LHCN-M2 (cell line): ENCODE measurements around the gene NFYC. TPM values are rescaled to one million over a fixed set of nuclear protein-coding genes. Genes with fewer than 3 reads are reported as not detected.
A peak's percentile ranks its signal among the peaks of the same experiment; 100 is the strongest.

Experiments
- DNase-seq: peaks from one replicate; pipeline ENCODE4 v3.0.0-alpha.2; 2012; ENCODE audit warnings: low read depth
- total RNA-seq: library from RNA; depleted of rRNA; stranded (reverse); fragments of >200 nt; gene quantifications from 2 replicates; pipeline ENCODE4 v1.2.3, GENCODE V29; 2014

NFYC gene
- total RNA-seq, 1 experiment from 2014 or later = 31.3 TPM

- peak; percentile 89 for DNase-seq
These were observed 105.6 kb downstream of the NFYC start for GRCh38 chr1:40796939-40797667.

DNA sequence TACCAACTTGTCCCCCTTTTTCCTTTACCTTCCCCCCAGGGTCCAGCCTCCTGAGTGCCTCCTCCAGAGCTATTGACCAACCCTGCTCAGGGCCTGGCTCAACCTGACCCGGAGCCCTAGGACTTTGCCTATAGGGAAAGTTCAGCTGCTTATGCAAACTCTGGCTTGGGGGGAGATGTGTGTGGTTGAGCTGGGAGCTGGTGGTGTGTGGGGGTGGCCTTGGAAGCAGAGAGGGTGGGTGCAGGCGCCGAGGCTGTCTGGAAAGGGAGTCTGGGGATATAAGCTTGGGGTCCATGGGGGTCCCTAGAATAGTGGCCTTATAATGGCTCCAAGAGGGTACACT is 106.1 kb downstream of the NFYC start:
- DNase-seq = no peak

DNA sequence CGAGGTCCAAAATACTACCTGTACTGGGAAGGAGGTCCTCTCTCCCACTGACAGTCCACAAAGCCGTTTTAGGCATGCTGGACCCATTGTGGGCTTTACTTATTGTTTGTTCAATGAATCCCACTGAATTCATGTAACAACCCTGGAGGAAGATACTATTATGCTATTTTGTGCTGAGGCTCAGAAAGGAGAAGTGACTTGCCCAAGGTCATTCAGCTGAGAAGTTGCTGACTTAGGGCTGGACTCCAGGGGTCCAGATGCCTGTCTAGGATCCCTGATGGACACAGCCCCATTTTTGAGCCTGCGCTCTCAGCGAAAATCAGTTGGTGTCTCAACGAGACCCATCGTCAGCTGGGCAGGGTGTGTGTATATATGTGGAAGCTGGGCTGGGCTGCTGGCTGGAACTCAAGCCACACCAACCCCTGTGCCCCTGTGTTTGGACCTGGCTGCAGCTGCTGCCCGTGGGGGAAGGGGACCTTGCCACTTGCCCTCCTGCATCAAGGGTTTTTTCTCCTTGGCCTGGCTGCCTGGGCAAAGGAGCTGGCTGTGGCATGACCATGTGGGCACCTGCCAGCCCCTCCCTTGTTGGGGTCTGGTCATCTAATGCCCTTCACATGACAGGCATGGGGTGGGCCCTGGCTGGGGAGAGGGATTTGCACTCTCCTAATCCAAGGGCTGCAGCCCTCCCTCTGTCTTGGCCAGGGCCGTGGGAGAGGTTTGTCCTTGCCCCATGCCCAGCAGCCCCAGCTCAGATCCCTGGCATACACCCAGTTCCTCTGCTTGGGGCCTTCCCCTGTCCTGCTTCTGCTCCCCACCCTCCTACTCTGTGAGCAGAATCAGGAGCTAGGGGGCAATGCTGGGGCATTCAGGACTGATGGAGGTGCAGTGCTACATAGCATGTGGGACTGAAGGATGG is 107.1 kb downstream of the NFYC start:
- DNase-seq = peak; percentile 32

- no peak for DNase-seq
These were observed 107.9 kb downstream of the NFYC start for GRCh38 chr1:40799351-40799867.

DNA sequence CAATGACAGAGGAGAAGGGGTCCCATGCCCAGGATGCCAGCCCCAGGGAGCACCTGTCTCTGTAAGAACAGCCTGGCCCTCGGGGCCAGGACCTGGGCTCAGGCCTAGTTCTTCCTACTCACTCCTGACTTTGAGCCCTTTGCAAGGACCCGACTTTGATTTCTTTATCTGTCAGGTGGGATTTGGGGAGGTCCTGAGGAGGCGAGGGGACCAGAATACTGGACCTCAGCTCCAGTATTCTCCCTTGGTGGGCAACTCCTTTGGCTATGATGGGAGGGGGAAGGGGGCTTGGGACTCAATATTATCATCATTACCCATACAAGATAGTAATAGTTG is 110.2 kb downstream of the NFYC start:
- no peak for DNase-seq

DNA sequence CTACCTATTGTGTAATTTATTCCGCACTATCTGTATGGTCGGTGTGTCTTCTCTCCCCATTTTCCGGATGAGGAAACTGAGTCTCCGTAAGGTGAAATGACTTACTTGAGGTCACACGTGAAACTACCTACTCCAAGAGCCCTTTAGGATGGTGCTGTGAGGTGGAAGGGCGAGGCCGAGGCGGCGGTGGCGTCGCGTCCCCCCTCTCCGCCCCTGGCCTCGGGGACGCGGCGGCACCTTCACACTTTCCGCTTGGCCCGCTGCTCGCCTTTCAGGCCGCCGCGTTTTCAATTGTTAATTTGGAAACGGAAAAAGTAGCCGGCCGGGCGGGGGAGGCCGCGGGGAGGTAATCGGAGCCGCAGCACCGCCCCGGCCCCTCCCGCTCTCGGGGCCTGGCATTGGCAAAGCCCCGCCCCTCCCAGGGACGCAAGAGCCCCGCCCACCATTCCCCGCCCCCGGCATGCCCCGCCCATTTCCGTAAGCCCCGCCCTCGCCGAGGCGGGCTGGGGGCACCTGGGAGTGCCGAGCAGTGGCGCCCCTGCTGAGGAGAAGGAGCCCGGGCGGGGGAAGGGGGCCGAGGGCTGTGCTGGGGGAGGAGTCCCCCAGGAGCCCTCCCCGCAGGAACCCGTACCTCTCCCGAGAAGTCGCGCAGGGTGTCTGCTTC is 110.7 kb downstream of the NFYC start:
- peak; percentile 43 for DNase-seq

GRCh38 chr1:40802742-40803113 is 111.2 kb downstream of the NFYC start:
- no peak for DNase-seq

- DNase-seq = no peak
These were observed 111.9 kb downstream of the NFYC start for GRCh38 chr1:40803447-40803846.

GRCh38 chr1:40803902-40804301 is 112.4 kb downstream of the NFYC start:
- no peak for DNase-seq

GRCh38 chr1:40806240-40806639 is 114.7 kb downstream of the NFYC start:
- DNase-seq = no peak

DNA sequence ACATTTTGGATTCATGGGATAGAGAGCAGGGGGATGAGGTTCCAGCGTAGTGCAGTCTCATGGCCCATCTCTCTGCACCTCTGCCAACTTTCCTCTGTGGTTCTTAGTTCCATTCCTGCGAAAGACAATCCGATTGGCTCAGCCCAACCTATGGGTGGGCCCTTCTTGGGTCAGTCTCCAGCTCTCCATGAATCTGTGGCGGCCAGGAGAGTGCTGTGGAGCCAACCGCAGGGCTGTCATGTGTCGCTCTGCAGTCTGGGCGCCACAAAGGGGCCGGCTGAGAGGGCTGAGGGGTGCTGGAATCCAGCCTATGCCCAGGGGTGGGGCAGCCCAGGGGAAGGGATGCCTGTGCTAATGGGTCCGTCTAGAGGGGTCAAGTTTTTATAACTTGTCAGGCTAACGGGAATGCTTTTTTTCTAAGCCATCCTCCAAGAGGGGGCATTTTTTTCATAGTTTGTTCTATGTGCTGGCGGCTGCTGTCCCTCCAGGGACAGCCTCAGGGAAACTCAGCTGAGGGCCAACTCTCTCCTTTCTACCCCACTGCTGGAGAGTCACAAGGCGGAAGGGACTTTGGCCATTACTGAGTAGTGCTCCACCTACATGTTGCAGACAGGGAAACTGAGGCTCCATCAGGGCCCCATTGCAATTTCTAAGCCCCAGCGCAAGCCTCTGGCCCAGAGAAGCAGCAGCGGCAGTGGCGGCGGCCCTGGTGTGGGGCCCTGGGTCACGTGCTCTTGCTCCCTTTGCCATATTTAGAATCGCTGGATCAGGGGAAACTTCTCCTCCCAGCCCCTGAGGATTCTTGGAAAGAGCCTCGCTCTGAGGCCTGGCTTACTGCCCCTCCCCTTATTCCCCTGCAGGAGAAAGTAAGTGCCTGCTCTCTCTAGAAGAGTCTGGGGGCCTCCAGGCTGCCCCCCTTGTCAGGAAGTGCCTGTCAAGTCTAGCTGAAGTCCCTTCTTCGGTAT is 115.5 kb downstream of the NFYC start:
- DNase-seq = no peak

GRCh38 chr1:40808002-40808401 is 116.5 kb downstream of the NFYC start:
- no peak for DNase-seq

DNA sequence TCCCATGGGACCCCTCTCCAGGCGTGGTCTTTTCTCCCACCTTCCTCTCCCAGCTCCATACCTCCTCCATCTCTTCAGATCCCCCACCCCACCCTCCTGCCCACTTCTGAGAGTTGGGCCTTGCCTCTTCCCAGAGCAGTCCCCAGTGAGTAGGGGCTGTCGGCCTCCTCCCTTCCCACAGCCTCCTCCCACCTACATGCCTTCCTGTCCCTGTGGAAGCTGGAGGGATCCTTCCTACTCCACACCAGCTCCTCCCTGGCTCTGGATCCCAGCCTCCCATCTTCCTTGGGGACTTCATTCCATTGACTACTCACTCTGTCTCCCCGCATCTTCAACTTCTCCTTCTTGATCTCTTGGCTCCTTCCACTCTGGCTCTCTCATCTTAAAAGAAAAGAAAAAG is 116.9 kb downstream of the NFYC start:
- DNase-seq = no peak

DNA sequence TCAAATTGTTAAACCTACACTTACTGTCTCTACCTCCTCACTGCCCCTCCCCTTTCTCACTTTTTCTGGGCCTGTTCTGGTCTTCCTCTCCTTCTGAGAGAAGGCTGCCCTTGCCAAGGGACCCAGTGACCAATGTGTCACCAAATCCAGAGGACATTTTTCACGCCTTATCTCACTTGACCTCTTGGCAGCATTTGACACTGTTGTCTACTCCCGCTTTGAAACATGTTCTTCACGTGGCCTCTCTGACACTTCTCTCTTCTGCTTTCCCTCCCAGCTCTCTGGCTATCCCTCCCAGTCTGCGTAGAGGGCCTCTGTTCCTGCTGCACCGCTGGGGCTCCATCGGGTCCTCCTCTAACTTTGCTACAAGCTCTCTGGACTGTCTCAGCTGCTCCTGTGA is 117.4 kb downstream of the NFYC start:
- DNase-seq = no peak

GRCh38 chr1:40810927-40811326 is 119.4 kb downstream of the NFYC start:
- no peak for DNase-seq

DNA sequence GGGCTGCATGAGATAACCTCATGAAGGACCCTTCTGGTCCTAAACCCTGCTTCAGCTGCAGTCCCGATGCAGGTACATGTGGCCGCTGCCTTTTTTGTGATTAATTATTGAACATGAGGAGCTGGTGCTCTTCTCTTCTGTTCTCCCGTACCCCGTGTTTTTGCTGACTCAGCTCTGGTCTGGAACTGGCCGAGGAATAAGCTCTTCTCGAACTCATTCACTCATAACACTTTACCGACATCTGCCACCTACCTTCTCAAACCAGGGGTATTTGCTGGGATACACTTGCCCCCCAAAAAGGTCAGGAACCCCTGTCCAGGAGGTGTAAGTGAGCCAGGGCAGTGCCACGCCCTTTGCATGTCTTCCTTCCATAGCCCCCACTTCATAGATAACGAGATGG is 123.9 kb downstream of the NFYC start:
- DNase-seq = no peak

DNA sequence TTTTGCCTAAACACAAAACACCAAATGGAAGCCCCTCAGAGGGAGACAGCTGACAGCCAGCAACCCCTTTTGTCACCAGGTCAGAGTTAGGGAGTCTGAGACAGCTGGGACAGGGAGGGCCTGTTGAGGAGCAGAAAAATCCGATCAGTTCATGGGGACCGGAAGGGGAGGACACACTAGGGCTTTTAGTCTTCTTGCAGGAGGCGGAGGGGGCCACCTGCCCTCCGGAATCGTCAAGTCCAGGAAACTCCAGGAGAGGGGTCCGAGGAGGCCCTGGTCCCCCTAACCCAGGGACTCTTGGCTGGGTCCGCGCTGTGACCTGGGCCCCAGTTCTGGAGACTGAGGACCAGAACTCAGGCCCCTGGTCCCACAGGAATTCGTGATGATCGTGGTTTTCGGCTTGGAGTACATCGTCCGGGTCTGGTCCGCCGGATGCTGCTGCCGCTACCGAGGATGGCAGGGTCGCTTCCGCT is 126.3 kb downstream of the NFYC start:
- no peak for DNase-seq

- DNase-seq = no peak
These were observed 126.9 kb downstream of the NFYC start for GRCh38 chr1:40818264-40818961.

DNA sequence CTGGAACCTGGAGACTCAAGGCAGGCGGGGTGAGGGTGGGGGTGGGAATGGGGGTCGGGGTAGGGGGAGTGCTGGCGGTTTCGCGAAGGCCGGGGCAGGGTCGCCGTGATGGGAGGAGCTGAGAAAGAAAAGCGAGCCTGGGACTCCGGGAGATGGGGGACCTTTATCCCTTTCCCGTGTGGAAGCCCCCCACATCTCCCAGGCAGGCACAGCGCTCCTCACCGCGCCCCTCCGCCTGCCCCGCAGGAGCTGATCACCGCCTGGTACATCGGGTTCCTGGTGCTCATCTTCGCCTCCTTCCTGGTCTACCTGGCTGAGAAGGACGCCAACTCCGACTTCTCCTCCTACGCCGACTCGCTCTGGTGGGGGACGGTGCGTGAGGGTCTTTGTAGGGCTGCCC is 127.6 kb downstream of the NFYC start:
- DNase-seq = no peak

DNA sequence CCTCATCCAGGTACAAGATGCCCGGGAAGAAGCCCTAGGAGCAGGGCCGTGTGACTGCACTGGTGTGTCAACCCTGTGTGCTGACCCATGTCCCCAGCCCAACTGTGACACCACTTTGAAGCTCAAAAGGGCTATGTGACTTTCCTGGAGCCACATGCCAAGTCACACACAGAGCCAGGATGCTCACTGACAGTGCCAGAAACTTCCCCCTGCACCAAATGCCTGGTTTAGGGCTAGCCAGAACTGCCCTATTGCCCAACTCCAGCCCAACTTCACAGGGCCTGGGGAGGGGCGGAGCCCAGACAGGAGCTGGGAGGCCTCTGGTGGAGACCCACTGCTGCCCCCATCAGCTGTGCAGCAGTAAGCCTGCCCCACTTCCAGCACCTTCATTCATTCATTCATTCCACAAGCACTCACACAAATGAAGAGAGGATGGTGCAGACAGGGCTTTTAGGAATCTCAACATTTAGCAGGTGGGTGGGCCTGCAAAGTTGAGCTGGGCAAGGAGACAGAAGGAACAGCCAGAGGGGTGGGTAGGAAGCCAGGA is 128.8 kb downstream of the NFYC start:
- DNase-seq = peak; percentile 22
